Stomach (tissue), 9 donors: ENCODE results near the gene PSMD13. TPM values are rescaled to one million over a fixed set of nuclear protein-coding genes. Genes with fewer than 3 reads are reported as not detected.

Source experiments
- DNase-seq, 2 donors: peaks; one replicate each; pipeline versions ENCODE4 v3.0.0 to v3.0.0-alpha.2; 2013 to 2019
- H3K27ac ChIP-seq, 5 donors: fragments of 200-600 bp in 4 of 5; sonication (generic) in 4 of 5; one replicate each; pipeline ENCODE4 v1.5.1; 2013 to 2019; ENCODE audit warnings: mild to moderate bottlenecking in 1 of 5, moderate library complexity in 1 of 5
- H3K27me3 ChIP-seq, 3 donors: fragments of 200-600 bp; sonication (generic); one replicate each; pipeline ENCODE4 v1.5.1; 2017 to 2019; ENCODE audit warnings: mixed run types in 1 of 3
- H3K36me3 ChIP-seq, 4 donors: fragments of 200-600 bp; sonication (generic); 1 replicate in 3 of 4; 2 replicates in 1 of 4; pipeline ENCODE4 v1.5.1; 2016 to 2019
- H3K4me1 ChIP-seq, 4 donors: fragments of 200-600 bp; sonication (generic); one replicate each; pipeline ENCODE4 v1.5.1; 2016 to 2019
- H3K4me3 ChIP-seq, 4 donors: fragments of 200-600 bp; sonication (generic) in 3 of 4; one replicate each; pipeline ENCODE4 v1.5.1; 2016 to 2019; ENCODE audit warnings: mild to moderate bottlenecking in 1 of 4
- H3K9me3 ChIP-seq, 4 donors: fragments of 200-600 bp; sonication (generic); one replicate each; pipeline ENCODE4 v1.5.1; 2016 to 2019
- EP300 ChIP-seq: sonication (generic); formaldehyde crosslinking; IDR thresholded peaks from one replicate; pipeline ENCODE4 v1.6.1; 2017; ENCODE audit warnings: antibody characterized with exemption
- POLR2A ChIP-seq, 4 donors: fragments of 450-650 bp; IDR thresholded peaks; one replicate each; pipeline ENCODE4 v1.6.1; 2016; ENCODE audit warnings: antibody characterized with exemption in 4 of 4, control low read depth in 2 of 4, mild to moderate bottlenecking in 1 of 4, moderate library complexity in 1 of 4
- POLR2AphosphoS5 ChIP-seq, 3 donors: sonication (generic); formaldehyde crosslinking; IDR thresholded peaks; one replicate each; pipeline ENCODE4 v1.6.1; 2016; ENCODE audit warnings: antibody characterized with exemption in 3 of 3
- WGBS, 5 donors: extraction: QIAGEN DNeasy Blood & Tissue Kit in 3 of 5; methylation state at CpG; one replicate each; pipeline versions ENCODE4 v1.1.5 to v1.1.7; 2013 to 2018; 5-methylcytosine and 5-hydroxymethylcytosine counted together
- intact Hi-C: fragments of 100-400 bp; cut with DNase I; formaldehyde crosslinking; loops from one replicate; pipeline ENCODE4 v1.15.1; 2023; ENCODE audit warnings: low total_unique reads
- polyA plus RNA-seq, 3 donors: library from polyadenylated mRNA; stranded (reverse); fragments of 200-250 nt; gene quantifications; one replicate each; pipeline ENCODE4 v1.2.3, GENCODE V29; 2013
- total RNA-seq, 5 donors: library from RNA; depleted of rRNA; stranded (reverse); fragments of >200 nt; gene quantifications; one replicate each; pipeline versions ENCODE4 v1.1.0 to v1.2.3, GENCODE V29; 2014 to 2016
- TF ChIP-seq, protein P1 (sequence below), 7 experiments: fragments of 450-650 bp in 4 of 7; fragments of 200-600 bp in 3 of 7; sonication (generic) in 3 of 7; IDR thresholded peaks; one replicate each; pipeline ENCODE4 v1.5.1; 2016 to 2019; ENCODE audit warnings: antibody characterized with exemption in 7 of 7, control low read depth in 2 of 7, mild to moderate bottlenecking in 1 of 7
- donor health status: healthy with polysubstance abuse.
- donor health status: Bipolar disorder and iron deficiency.
- donor health status: healthy.

PSMD13 gene
- total and polyA plus RNA-seq, 8 donors = 36.2 to 132 (median 111) TPM

DNA sequence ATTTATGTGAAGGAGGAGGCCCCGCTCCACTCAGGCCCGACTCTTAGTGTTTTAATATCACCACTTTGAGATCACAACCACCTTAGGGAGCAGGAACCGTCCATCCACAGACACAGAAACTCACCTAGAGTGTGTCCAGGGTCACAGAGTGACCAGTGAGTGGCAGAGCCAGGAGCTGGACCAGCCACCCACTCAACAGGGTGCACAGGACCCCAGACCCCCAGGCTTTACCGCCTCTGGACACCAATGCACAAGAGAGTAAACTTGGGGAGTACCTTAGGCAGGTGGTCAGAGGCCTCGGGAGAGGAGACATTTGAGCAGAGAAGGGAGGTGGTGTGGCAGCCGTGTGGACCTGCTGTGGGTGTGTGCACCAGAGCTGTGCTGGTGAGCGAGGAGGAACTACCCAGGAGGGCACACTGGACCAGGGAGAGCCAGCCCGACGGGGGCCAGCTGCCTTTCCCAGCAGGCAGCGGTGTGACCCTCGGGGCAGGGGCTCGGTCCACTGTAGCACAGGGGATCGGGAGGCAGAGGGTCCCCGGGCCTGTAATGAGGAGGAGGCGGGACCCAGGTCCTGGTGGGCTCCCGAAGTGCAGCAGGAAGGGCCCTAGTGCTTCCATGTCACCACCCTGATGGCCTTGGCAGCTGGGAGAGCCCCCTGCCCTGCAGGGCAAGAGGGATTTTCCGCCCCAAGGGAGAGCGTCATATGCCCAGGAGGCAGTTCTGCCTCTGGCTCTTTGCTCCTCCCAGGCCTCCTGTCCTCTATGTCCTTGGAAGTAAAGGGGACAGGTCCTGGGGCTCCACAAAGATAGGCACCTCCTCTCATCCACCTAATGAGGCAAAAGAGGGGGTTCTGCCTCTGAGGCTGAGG, 33.9 kb downstream of the PSMD13 start:
- intact Hi-C loops = no loop called here
- TF ChIP-seq POLR2AphosphoS5 (IDR thresholded peaks at IDR 0.05) (no peak), EP300 (no peak), POLR2A (IDR thresholded peaks at IDR 0.05) (no peak)
- TF ChIP-seq, protein P1, sequence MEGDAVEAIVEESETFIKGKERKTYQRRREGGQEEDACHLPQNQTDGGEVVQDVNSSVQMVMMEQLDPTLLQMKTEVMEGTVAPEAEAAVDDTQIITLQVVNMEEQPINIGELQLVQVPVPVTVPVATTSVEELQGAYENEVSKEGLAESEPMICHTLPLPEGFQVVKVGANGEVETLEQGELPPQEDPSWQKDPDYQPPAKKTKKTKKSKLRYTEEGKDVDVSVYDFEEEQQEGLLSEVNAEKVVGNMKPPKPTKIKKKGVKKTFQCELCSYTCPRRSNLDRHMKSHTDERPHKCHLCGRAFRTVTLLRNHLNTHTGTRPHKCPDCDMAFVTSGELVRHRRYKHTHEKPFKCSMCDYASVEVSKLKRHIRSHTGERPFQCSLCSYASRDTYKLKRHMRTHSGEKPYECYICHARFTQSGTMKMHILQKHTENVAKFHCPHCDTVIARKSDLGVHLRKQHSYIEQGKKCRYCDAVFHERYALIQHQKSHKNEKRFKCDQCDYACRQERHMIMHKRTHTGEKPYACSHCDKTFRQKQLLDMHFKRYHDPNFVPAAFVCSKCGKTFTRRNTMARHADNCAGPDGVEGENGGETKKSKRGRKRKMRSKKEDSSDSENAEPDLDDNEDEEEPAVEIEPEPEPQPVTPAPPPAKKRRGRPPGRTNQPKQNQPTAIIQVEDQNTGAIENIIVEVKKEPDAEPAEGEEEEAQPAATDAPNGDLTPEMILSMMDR (IDR thresholded peaks at IDR 0.05) = no peak
- H3K27ac ChIP-seq = peak overlapping the region in 4 of 5 donors; percentile 75 to 89 (median 83)
- no peaks in the 10 kb centered on the region for H3K36me3 ChIP-seq
- H3K4me3 ChIP-seq = no peak overlapping the region
- no peak for DNase-seq
- peaks cover 0 to 39% (median 0%) of the 10 kb centered on the region in 3 donors for H3K27me3 ChIP-seq
- peaks cover 0 to 5% (median 0%) of the 10 kb centered on the region in 4 donors for H3K9me3 ChIP-seq
- WGBS, 5 donors = 73 to 84% (median 83%) methylated on average over 15 to 18 of the region's 18 CpGs
- H3K4me1 ChIP-seq = peaks cover 0 to 23% (median 10%) of the 10 kb centered on the region in 4 donors

DNA sequence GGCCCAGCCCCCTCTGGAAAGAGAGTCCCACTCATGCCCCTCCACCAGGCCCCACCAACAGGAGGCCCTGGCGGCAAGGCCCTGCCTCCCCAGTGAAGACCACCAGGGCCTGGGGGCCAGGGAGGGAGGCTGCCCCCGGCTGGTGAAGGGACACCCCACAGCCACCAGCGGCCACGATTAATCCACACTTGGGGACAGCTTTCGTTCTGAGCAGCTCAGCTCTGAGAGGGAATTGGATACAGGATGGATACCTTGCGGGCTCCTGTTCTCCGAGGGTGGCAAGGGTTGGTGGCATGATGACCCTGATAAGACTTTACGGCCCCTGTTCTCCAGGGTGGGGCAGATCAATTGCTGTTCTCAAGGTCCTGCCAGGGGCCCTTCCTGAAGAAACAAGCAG, 34.5 kb downstream of the PSMD13 start:
- Histone ChIP-seq H3K27me3 (peaks cover 0 to 39% (median 0%) of the 10 kb centered on the region in 3 donors), H3K4me1 (peaks cover 0 to 23% (median 10%) of the 10 kb centered on the region in 4 donors), H3K9me3 (no peaks in the 10 kb centered on the region), H3K36me3 (no peaks in the 10 kb centered on the region), H3K4me3 (no peak overlapping the region), H3K27ac (peak overlapping the region in 2 of 5 donors; percentile 89)
- 35 to 69% (median 64%) methylated on average over 4 to 8 of the region's 8 CpGs for WGBS, 5 donors
- DNase-seq = no peak
- intact Hi-C loops = no loop called here
- no peak for TF ChIP-seq EP300
- TF ChIP-seq POLR2AphosphoS5 (IDR thresholded peaks at IDR 0.05) = no peak
- TF ChIP-seq POLR2A (IDR thresholded peaks at IDR 0.05) = no peak
- TF ChIP-seq, protein P1 (IDR thresholded peaks at IDR 0.05) = no peak

DNA sequence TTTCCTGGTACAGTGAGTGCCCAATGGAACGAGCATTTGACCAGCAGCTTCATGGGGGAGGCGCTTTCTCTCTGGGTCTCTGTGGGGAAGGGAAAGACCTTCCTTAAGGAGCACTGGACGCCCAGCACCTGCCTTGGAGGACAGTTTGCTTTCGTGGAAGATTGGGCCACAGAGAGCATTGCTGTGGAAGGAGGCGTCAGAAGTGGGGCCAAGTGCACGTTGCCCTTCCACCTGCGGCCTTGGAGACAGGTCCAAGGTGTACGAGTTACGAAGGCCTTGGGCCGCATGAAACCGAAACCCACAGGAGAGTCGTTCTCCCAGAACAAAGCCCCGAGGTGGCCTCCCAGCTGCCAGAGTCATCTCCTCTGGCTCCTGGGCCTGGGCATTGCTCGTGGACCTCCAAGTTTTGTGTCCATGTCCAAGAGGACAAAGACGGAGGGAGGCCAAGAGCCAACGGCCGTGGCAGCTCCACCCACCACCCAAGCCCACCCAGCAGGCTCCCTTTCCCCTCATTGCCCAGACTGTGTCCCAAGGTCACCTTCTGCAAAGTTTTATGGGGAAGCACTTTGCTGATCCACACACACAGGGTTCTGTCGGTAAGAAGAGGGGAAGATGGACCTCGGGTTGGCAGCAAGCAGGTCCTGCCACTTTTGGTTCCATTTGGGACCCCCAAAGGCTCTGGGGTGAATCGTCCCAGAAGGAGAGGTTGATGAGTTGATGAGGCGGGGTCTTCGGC, 35.6 kb downstream of the PSMD13 start:
- H3K4me3 ChIP-seq = no peak overlapping the region
- peaks cover 0 to 40% (median 0%) of the 10 kb centered on the region in 3 donors for H3K27me3 ChIP-seq
- H3K36me3 ChIP-seq = no peaks in the 10 kb centered on the region
- H3K4me1 ChIP-seq = peaks cover 0 to 23% (median 10%) of the 10 kb centered on the region in 4 donors
- intact Hi-C loops = no loop called here
- TF ChIP-seq POLR2AphosphoS5 (IDR thresholded peaks at IDR 0.05) = no peak
- TF ChIP-seq, protein P1 (IDR thresholded peaks at IDR 0.05) = no peak
- TF ChIP-seq POLR2A (IDR thresholded peaks at IDR 0.05) = no peak
- no peak for TF ChIP-seq EP300
- H3K27ac ChIP-seq = no peak overlapping the region
- H3K9me3 ChIP-seq = no peaks in the 10 kb centered on the region
- whole genome bisulfite sequencing, 5 donors = 87 to 91% (median 89%) methylated on average over 22 of the region's 22 CpGs
- DNase-seq = no peak

DNA sequence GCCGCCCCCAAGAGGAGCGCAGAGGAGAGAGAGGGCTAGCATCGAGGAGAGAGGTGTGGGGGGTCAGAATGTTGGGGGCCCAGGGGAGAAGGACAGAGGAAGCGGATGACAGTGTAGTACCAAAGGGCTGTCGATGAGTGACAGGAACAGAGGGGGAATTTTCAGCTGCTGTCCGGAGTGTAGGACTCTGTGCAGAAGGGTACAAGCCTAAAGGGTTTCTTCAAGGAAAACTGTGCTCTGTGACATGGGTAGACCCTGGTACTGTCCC, 36.1 kb downstream of the PSMD13 start:
- no peak for DNase-seq
- Histone ChIP-seq H3K4me1 (peaks cover 0 to 19% (median 6%) of the 10 kb centered on the region in 4 donors), H3K4me3 (no peak overlapping the region), H3K27ac (no peak overlapping the region), H3K27me3 (peaks cover 0 to 41% (median 2%) of the 10 kb centered on the region in 3 donors), H3K9me3 (no peaks in the 10 kb centered on the region), H3K36me3 (no peaks in the 10 kb centered on the region)
- WGBS, 5 donors = 81 to 91% (median 88%) methylated on average over 6 of the region's 6 CpGs
- TF ChIP-seq POLR2AphosphoS5 (IDR thresholded peaks at IDR 0.05) (no peak), POLR2A (IDR thresholded peaks at IDR 0.05) (no peak), EP300 (no peak)
- TF ChIP-seq, protein P1 (IDR thresholded peaks at IDR 0.05) = no peak
- intact Hi-C loops = no loop called here
